RCC 7860 (cell line): ENCODE data around the gene PCDHA4.

Source experiments
- DNase-seq: peaks from one replicate; pipeline ENCODE4 v3.0.0-alpha.2; 2015; ENCODE audit warnings: low spot score
- FAIRE-seq: peaks from 2 replicates; lab custom pipeline; 2012; peaks lifted over from hg19 to GRCh38; lab: Jason Lieb, UNC

The PCDHA4 gene

DNA sequence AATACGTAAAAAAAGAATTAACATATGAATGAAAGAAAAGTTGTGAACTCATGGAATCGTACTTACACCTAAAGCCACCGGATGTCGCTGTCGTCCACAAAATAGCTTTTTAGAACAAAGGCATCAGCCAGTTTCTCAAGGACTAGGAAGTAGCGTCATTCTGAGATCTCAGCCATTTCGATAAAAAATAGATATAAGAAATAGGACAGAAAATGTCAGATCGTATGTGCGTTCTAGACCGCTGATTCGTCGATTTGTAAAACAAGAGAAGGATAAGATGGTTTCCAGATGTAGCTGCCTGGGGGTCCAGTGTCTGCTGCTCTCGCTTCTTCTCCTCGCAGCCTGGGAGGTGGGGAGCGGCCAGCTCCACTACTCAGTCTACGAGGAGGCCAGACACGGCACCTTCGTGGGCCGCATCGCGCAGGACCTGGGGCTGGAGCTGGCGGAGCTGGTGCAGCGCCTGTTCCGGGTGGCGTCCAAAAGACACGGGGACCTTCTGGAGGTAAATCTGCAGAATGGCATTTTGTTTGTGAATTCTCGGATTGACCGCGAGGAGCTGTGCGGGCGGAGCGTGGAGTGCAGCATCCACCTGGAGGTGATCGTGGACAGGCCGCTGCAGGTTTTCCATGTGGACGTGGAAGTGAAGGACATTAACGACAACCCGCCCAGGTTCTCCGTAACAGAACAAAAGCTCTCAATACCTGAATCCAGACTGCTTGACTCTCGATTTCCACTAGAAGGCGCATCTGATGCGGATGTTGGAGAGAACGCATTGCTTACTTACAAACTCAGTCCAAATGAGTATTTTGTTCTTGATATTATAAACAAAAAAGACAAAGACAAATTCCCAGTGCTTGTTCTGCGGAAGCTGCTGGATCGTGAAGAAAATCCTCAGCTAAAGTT, 49.2 kb downstream of the PCDHA4 start, which contains the start of gene PCDHA10:
TSS of gene PCDHA10 (plus strand) at position 126 of the 903 bp plus-strand sequence. CDS start at position 278, 152 bp downstream.
- DNase-seq (peak; percentile 6), FAIRE-seq (no peak)

GRCh38 chr5:140857177-140857986, 50.5 kb downstream of the PCDHA4 start:
- FAIRE-seq (no peak), DNase-seq (no peak)

- DNase-seq (no peak), FAIRE-seq (no peak)
Measured at GRCh38 chr5:140857987-140858240, 51.0 kb downstream of the PCDHA4 start.

DNA sequence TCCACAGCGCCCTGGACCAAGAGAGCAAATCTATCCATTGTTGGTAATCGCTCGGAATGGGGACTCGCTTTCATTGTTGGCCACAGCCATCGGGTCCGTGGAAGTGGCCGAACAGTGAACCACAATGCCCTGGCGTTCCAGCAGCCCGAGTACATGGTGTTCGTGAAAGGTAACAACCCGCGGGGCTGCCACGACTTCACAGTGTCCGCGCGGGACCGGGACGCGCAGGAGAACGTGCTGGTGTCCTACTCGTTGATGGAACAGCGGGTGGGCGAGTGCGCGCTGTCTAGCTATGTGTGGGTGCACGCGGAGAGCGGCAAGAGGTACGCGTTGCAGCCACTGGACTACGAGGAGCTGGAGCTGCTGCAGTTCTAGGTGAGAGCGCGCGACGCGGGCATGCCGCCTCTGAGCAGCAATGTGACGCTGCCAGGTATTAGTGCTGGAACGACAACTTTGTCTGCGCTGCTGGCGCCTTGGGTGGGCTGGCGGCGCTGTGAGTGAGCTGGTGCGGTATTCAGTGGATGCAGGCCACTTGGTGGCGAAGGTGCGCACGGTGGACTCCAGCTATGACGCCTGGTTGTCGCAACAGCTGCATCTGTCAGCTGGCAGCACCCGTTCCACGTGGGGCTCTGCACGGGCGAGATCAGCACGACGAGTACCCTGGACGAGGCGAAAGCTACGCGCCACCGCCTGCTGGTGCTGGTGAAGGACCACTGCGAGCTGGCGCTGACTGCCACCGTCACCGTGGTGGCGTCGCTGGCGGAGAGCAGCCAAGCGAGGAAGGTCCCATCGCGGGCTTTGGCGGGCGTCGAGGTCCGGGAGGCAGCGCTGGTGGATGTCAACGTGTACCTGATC, 55.8 kb downstream of the PCDHA4 start:
- FAIRE-seq, result no peak
- no peak for DNase-seq
